CD4-positive, alpha-beta T cell treated with Interleukin-6 at 100 ng/mL for 8 hours (primary cell): ENCODE data around the gene MAPK1.
A peak's percentile ranks its signal among the peaks of the same experiment; 100 is the strongest.
"Not testable (repeated sequence)": the region's sequence is repeated elsewhere in the genome, so short reads cannot be mapped to it uniquely, and the experiment has no call there.

Experiments
- DNase-seq: peaks from one replicate; pipeline ENCODE4 v3.0.0-alpha.2; 2020; ENCODE audit warnings: mixed read lengths, low spot score

Gene MAPK1

DNA sequence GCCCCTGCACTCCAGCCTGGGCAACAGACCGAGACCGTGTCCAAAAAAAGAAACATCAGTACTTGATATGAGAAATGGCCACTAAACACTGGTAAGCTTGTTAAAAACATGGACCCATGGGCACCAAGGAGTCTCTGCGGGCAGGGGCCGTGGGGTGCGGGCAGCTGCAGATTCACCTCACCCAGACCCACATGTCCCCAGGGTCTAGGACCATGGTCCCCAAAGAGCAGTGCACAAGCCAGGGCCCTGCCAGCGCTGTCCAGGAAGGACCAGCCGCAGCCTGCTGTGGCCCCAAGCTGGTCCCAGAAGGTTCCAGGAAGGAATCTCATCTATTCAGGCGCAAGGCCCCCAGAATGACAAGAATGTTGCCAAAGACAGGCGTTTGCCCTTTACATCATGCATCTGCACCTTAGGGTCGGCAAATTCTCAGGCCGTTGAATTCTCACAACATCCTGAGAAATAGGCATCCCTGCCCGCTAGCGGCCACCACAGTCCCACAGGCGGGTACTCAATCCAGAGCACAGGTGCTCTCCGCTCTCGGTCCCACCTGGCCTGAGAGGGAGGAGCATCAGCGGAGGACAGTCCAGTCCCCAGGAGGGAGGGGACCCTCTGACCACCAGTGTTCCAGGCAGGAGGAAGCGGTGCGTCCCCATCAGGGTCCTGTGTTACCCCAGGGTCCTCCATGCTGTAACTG, 141.3 kb downstream of the MAPK1 start:
- no peak for DNase-seq

DNA sequence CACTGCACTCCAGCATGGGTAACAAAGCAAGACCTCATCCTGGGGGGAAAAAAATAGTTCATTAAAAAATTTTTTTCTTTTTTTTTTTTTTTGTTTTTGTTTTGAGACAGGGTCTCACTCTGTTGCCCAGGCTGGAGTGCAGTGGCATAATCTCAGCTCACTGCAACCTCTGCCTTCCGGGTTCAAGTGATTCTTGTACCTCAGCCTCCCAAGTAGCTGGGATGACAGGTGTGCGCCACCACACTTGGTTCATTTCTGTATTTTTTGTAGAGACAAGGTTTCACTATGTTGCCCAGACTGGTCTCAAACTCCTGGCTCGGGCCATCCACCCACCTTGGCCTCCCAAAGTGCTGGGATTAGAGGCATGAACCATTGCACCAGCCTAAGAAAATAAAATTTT, 142.9 kb downstream of the MAPK1 start:
- DNase-seq = not testable (repeated sequence)

DNA sequence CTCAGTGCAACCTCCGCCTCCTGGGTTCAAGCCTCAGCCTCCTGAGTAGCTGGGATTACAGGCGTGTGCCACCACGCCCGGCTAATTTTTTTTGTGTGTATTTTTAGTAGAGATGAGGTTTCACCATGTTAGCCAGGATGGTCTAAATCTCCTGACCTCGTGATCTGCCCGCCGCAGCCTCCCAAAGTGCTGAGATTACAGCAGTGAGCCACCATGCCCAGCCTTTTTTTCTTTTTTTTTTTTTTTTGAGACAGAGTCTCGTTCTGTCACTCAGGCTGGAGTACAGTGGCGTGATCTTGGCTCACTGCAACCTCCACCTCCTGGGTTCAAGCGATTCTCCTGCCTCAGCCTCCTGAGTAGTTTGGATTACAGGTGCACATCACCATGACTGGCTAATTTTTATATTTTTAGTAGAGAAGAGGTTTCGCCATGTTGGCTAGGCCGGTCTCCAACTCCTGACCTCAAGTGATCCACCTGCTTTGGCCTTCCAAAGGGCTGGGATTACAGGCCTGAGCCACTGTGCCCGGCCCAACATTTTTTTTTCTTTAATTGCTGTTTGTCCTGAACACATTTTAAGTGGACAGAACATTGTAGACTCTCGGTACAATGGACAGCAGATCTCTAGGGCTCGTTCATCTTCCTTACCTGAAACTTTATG, 146.1 kb downstream of the MAPK1 start:
- not testable (repeated sequence) for DNase-seq

DNA sequence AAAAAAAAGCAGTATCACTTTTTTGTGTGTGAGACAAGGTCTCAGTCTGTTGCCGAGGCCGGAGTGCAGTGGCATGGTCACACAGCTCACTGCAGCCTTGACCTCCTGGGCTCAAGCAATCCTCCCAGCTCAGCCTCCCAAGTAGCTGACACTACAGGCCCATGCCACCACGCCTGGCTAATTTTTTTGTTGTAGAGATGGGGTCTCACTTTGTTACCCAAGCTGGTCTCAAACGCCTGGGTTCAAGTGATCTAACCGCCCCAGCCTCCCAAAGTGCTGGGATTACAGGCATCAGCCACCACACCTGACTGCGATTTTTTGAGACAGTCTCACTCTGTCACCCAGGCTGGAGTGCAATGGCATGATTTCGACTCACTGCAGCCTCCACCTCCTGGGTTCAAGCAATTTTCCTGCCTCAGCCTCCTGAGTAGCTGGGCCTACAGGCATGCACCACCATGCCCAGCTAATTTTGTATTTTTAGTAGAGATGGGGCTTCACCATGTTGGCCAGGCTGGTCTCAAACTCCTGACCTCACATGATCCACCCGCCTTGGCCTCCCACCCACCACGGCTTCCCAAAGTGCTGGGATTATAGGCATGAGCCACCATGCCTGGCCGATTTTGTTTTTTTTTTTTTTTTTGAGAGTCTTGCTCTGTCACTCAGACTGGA, 147.1 kb downstream of the MAPK1 start:
- not testable (repeated sequence) for DNase-seq

DNA sequence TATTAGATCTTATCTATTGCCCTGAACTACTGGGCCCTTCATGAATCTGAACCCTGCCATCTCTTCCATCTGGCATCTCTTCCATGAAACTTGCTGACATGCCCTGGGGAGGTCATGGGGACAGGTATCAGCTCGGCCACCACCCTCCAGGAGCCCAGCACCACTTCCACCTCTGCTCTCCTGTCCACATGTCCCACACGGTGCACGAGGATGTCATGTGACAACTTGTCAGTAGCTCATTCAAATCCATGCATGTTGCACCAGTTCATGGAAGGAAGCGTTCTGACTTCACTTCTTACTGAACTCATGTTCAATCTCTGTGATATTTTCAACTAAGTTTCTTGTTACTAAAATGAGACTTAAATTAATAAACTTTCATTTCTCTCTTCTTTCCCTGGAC, 148.4 kb downstream of the MAPK1 start:
- no peak for DNase-seq

DNA sequence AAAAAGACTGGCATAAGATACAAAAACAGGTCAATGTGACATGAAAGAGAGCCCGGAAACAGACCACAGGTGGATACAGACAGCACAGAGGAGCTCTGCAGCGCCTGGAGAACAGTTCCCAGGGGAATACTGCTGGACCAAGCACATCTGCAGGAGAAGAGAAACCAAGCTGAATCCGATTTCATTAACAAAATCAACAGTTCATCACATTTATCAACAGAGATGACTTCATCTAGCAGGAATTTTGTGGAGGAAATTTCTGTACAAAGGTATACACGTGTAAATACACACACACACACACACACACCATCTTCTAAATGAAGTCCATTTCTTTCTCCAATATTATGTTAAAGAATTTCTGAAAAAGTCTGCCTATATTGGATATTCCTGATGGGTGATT, 148.9 kb downstream of the MAPK1 start:
- no peak for DNase-seq

DNA sequence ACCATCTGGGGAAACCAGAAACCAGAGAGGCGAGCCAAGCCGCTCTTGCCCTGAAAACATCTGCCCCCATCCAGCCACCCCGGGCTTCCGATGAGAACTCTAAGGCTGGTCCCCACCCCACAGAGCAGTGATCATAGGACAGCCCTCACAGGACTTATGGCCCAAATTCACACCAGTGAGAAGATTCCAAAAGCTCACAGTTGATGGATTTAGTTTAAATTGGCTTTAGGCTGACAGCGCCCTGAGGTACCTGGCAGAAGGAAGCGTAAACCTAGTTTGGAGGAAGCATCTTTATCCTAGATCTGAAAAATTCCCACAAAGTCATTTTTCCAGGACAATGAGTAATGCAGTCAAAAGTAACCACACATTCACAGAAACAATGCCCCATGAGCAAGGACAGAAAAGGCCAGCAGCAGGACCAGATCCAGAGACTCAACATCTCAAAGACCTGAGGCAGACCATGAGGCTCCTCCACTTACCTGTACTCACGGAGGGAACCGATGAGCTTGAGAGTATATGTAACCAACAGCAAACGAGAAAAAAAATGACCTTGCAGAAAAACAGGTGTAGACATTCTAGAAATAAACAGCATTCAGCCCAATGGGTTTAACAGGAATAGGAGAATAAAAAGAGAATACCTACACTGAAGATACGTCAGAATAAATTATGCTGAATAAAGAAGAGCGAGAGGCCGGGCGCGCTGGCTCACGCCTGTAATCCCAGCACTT, 150.9 kb downstream of the MAPK1 start:
- DNase-seq = not testable (repeated sequence)

DNA sequence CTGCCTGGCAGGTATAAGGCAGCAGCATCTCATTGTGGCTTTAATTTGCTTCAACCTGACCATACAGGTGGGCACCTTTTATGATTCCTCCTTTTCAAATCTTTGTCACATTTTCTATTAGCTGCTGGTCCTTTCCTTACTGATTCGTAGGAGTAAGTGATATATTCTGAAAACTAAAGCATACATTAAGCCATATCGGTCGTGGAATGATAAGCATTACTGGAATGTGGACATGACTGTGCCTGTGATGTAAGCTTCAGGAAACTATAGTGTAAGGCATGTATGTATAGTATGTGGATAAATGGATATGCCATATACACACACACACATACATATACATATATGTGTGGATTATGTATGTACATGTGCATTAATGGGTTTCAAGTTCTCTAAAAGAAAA, 152.7 kb downstream of the MAPK1 start:
- no peak for DNase-seq

DNA sequence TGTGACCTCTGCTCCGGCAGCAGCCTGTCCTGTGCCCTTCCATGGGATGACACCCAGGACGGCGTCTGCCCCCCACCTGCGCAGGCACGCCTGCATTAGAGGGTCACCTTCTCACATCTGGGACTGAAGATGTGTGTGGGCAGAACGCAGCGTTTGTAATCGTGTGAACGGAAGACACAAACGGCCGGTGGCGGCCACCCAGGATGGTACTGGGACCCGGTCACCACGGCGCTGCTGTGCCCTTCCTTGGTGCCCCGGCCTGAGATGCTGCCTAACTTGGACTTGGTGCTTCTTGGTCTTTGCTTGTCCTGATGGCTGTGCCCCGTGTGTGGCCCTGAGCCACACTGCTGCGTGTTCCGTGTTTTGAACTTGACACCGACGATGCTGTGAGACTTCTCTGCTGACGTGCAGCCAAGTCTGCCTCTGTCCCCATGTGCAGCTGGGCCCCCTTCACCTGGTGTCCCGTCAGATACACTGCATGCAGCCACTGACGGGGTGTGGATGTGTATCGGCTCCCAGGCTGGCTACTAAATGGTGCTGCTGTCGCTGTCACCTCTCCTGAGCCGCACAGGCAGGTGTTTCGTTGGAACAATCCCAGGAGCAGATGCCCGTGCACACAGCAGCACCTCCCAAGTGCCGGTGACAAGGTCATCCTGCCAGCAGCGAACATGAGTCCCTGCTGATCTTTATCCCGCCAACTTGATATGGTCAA, 153.2 kb downstream of the MAPK1 start:
- DNase-seq = no peak

DNA sequence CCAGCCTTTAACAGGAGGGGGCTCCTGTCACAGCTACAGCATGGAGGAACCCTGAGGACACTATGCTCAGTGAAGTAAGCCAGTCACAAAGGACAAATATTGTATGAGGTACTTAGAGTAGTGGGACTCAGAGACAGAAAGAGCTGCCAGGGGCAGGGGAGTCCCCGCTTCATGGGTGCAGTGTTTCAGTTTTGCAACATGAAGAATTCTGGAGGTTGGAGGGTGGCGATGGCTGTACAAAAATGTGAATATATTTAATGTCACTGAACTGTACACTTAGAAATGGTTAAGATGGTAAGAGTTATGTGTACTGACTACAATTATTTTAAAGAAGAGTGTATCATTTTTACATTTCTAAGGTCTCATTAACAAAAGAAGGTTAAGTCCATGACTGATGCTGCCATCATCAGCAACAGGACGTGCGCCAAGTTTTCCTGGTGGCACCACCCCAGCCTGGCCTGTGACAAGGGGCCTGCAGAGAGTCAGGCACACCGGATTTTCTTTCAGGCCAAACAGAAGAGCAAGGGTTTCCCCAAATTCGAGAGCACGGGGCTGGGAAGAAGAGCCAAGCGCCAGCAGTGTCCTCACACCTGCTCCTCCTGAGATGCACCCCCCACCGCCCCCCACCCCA, 153.9 kb downstream of the MAPK1 start:
- DNase-seq = no peak

DNA sequence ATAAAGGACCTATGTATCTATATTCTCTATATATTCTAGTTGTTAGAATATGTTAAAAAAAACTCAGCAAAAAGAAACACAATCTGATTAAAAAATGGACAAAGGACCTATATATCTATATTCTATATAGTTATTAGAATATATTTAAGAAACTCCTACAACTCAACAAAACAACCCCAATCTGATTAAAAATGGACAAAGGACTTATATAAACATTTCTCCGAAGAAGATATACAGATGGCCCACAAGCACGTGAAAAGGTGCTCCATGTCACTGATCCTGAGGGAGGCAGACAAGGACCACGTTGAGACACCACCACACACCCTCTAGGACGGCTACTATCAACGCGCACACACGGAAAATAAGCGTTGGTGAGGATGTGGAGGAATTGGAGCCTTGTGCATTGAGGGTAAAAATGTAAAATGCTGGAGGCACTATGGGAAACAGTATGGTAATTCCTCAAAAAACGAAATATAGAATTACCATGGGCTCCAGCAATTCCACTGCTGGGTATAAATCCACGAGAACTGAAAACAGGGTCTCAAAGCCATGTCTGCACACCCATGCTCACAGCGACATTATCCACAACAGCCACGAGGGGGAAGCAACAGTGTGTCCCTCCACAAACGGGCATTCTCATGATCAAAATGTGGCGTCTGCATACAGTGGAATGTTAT, 154.6 kb downstream of the MAPK1 start:
- DNase-seq = peak; percentile 59

DNA sequence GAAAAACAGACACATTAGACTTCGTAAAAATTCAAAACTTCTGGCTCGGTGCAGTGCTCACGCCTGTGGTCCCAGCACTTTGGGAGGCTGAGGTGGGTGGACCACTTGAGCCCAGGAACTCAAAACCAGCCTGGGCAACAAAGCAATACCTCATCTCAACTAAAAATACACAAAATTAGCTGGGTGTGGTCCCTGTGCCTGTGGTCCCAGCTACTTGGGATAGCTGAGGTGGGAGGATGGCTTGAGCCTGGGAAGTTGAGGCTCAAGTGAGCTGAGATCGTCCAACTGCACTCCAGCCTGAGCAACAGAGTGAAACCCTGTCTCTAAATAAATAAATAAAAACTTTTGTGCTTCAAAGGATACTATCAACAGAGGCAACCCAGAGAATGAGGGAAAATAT, 155.6 kb downstream of the MAPK1 start:
- DNase-seq = no peak

DNA sequence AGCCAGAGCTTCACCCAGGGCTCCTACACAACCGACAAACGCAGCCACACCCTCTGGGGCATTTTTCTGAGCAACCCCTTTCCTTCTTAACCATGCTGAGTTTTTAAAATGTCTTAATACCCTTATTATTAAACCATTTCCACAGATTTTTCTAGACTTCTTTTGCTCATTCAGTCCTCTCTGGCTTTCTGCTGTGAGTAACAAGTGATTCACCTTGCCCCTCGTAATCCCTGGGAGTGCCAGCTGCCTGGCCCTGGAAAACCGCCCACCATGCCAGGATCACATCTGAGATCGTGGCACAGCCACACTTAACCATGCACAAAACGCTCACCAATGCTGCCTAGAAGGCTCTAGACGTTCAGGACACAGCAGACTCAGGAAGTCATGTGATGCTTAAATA, 157.3 kb downstream of the MAPK1 start:
- no peak for DNase-seq

DNA sequence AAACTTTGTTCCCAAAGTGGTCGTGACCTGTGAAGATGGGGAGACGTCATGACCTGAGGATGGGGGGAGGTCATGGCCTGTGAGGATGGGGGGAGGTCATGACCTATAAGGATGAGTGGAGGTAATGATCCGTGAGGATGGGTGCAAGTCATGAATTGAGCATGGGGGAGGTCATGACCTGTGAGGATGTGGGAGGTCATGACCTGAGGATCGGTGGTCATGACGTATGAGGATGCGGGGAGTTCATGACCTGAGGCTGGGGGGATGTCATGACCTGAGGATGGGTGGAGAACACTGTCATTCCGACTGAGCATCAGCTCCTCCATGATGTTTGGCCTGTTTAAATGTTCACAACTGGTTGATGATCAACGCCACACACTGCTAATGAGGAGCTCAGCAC, 157.8 kb downstream of the MAPK1 start:
- no peak for DNase-seq

DNA sequence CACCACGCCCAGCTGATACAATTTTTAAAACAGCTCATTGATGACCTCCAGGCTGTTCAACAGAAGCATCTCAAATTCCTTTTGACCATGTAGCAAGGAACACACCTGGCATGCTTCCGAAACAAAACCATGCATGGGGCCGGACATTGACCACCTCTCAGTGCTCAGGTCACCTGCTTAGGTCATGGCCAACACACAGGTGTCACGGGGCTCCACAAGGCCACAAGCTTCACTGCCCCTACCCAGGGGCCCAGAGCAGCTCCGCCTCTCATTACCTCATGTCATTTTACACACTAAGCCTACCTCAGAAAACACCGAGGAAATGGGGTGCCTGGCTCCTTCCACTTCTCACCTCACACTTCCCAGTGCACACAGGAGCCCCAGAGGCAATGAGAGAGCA, 158.5 kb downstream of the MAPK1 start:
- no peak for DNase-seq

DNA sequence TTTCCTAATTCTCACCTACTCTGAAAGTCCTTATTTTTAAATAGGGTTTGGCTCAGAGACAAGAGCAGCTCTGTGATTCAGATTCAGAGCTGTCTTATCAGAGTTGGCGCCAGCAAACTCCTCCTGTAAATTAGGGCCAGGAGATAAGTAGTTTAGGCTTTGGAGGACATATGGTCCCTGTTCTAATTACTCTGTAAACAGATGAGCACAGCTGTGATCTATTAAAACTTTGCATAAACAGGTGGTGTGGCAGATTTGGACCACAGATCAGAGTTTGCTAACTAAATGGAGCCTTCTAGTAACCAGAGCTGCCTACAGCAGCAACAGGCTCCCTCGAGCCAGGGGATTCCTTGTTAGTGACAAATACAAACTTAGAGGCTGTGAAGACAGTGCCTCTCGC, 159.8 kb downstream of the MAPK1 start:
- no peak for DNase-seq
